Adrenal gland (tissue), 5 donors: ENCODE measurements around the gene MYO5B.

ENCODE experiments used
- CTCF ChIP-seq, 6 experiments: fragments of 450-650 bp in 4 of 6; fragments of 200-600 bp in 2 of 6; sonication (generic) in 1 of 6; IDR thresholded peaks; 1 replicate in 5 of 6; 2 replicates in 1 of 6; pipeline versions ENCODE4 v1.5.1 to v1.8.0; 2016 to 2021; ENCODE audit warnings: antibody characterized with exemption in 6 of 6, mild to moderate bottlenecking in 2 of 6, moderate library complexity in 1 of 6
- POLR2A ChIP-seq, 2 donors: fragments of 450-650 bp; IDR thresholded peaks; one replicate each; pipeline ENCODE4 v1.6.1; 2017; ENCODE audit warnings: antibody characterized with exemption in 2 of 2, mild to moderate bottlenecking in 2 of 2, moderate library complexity in 1 of 2
- donor health status: DM: no; HTN: no; CAD: no.

GRCh38 chr18:49910986-49911385 is 284.0 kb downstream of the MYO5B start:
- TF ChIP-seq CTCF (IDR thresholded peaks at IDR 0.05) = no peak
- no peak for TF ChIP-seq POLR2A (IDR thresholded peaks at IDR 0.05)
